IPS-NIHi7 (cell line): ENCODE results near the gene TSPAN9.

Source experiments
- DNase-seq: peaks from one replicate; pipeline ENCODE4 v3.0.0; 2012; ENCODE audit warnings: mixed read lengths; ENCODE audit errors: extremely low spot score

The TSPAN9 gene

GRCh38 chr12:3335078-3335487 lies 257.9 kb downstream of the TSPAN9 start:
- DNase-seq = no peak
